HG03175 (cell line): ENCODE data around the gene CDC42EP5.
"Not testable (repeated sequence)": the region's sequence is repeated elsewhere in the genome, so short reads cannot be mapped to it uniquely, and the experiment has no call there.

ENCODE experiments used
- ATAC-seq: cut with Tn5 transposase; IDR thresholded peaks from one replicate; pipeline ENCODE4 v1.9.1; 2021; ENCODE audit warnings: mild to moderate bottlenecking, moderate library complexity; ENCODE audit not compliant: unreplicated experiment

Gene CDC42EP5, protein sequence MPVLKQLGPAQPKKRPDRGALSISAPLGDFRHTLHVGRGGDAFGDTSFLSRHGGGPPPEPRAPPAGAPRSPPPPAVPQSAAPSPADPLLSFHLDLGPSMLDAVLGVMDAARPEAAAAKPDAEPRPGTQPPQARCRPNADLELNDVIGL

DNA sequence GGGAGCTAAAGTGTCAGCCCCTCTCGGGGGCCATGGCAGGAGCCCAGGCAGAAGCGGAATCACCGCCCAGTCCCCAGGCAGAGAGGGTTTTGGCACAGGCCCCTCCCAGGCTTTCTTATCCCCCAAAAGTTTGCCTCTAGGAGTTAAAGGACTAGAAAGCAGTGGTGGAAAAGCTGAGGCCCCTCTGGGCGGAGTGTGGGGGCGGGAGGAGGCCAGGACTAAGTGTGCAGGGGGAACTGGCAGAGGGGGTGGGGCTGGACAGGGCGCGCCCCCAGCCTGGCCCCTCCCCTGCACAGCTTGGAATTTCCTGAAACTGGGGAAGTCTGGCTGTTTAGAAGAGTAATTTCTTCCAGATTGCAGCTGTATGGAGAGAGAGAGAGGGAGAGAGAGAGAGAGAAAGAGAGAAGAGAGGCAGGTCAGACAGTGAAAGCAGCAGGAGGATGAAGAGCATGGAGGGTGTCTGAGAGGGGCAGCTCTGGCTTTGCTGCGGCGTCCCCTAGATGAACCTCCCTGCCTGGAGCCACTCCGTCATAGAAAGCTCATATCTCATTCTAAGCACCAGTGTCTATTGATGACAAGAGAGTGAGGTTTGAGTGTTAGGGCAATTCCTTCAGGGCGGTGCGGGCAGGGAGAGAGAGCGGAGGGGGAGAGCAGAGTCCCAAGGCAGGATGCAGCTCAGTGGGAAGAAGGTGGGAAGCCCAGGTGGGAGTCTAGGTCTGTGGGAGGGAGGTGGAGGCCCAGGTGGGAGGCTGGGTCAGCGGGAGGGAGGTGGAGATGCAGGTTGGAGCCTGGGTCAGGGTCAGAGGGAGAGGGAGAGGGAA lies at the start of gene CDC42EP5:
Gene CDC42EP5, minus strand, starts transcription at position 226 of the 821 bp plus-strand sequence. CDS start 7,749 bp downstream, outside the sequence.
- ATAC-seq, result no peak

DNA sequence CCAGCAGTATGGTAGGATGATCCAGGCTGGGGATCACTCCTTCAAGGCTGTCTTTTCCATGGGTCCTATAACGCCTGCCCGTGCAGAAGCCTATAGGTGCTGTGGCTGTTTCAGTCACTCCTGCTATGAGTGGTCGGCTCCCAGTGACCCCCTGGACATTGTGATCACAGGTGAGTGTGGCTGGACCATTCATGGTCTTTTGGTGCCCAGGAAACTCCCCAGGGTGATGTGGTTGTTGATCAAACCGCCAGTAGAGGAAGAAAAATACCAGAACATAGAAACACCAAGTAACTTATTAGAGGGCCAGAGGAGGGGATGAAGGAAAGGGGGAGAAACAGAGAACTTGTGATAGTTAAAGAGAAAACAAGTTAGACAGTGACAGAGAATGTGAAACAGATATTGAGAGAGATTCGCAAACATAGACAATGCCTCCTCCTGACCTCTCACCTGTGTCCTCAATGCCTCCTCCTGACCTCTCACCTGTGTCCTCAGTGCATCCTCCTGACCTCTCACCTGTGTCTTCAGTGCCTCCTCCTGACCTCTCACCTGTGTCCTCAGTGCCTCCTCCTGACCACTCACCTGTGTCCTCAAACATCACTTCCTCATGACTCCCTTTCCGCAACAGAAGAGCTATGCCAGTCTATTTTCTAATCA lies 48.9 kb upstream of the CDC42EP5 start:
- ATAC-seq, result no peak

DNA sequence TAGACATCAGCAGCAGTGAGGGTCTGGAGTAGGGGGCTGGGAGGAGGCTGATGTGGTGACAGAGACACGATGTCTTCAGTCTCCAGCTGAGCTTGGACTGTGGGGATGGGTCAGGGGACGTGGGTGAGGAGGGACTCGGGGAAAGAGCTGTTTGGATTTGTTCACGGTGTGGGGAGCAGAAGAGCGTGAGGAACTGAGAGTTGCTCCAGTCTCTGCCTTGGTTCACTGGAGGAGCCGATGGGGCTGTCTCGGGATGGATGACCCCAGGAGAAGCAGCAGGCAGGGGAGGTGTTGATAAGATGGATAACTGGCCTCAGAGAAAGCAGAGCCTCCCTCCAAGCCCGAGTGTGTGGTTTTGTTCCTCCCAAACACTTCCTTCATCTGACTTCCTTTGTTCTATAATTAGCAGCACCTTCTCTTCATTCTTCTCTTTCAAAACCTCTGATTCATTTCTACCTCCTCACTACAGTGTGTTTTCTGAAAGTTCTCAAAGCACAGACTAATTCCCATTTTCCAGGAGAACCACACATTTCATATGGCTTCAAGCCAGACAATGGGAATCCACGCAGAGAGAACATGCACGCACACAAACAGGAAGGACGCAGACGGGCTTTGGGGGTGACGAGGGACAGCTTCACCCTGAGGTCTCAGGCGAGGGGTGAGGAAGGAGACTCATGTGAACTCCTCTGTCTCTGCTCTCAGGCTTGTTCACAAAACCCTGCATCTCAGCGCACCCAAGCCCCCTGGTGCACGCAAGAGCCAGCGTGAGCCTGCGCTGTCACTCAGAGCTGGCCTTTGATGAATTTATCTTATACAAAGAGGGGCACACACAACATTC lies 48.1 kb upstream of the CDC42EP5 start:
- no peak for ATAC-seq

DNA sequence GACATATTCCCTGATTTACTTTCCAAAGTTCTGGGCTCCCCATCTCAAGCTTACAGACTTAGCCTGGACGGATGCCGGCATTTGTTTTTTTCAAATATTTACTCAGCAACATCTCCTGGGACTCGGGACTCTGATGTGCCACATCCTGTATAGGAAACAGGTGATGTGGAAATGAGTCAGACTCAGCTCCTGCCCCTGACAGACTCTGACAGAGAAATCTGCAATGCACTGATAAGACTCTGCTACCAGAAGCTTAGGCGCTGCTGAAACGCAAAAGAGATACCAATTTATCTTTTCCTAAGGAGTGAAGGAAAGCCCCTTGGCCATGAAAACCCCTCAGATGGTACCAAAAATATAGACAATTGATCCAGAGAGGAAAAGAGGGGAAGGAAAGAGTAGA lies 45.7 kb upstream of the CDC42EP5 start:
- peak; percentile 52 for ATAC-seq

DNA sequence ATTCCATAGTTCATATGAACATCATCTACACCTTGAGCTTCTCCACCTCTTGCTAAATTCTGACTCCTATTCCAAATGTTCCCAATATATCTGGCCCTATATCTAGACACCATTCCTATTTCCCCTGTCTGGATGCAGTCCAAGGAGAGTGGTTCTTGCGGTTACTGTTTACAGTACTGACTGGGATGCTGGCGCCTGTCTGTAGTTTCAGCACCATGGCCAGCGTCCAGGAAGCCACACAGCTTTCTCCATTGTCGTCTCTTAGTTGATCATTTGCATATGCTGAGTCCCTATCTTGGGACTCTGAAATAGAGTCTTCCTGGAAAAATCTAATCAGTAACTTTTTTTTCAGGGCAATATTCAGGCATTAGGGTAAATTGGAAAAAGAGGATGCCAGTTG lies 44.4 kb upstream of the CDC42EP5 start:
- peak; percentile 33 for ATAC-seq

DNA sequence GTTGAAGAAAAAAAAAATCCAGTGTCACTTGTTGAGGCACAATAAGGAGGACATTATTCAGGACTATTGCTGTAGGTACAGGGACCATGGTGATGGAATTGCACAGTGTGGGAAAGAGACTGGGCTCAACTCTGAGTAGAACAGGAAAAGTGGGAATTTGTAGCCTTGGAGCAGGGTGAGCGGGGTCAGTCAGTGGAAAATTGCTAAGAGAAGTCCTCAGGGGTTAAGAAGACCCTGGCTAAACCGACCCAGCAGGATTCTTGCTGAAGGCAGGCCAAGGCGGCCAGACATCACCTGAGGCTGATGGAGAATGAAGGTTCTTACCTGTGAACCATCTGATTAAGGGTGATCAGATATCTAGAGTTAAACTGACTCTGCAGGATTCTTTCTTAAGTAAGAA lies 42.1 kb upstream of the CDC42EP5 start:
- ATAC-seq, result no peak

DNA sequence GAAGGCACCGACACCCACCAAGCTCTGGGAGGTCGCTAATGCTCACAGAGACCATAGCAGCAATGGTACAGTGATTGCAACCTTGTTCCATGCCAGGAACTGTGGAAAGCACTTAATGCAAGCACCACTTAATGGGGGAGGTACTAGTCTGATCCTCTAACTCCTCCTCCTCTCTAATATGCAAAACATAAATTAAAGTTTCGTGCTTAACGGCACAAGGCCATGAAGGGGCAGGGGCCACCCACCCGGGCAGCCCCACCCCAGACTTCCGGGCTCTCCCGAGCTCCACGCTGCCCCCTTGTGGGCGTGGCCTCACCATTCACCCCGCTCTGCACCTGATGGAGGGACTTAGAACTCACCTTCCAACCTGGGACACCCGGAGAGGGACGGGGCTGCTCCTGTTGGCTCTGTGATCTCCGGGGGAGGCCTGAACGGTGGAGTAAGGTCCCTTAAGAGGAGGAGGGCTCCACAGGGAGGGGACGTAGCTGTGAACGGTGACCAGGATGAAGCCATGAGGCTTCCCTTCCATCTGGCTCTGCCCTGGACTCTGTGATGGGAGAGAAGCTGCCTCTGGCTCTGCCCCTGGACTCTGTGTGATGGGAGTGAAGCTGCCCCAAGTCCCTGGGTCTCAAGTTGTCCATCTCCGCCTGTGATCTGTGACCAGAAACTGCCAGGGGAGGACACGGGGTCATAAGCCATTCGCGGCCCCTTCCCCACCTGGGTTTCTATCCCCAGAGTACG lies 36.3 kb upstream of the CDC42EP5 start:
- ATAC-seq, result not testable (repeated sequence)

DNA sequence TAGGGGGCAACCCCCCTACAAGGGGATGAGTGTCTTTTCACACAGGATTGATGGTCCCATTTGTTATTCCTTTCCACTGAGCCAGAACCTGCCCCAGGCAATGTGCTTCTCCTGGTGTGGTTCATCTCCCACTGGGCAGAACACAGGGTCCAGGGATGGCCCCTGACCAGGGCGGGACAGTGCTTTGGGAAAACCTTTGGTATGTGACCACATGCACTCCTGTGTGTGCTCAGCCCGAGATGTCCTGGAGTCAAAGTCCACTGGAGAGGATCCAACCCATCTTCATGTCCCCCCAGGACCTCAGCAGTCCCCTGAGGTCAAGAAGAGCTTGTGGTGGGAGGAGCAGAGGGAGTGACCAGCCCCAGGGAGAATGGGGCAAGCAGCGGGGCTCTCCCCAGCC lies 35.4 kb upstream of the CDC42EP5 start:
- ATAC-seq, result not testable (repeated sequence)

DNA sequence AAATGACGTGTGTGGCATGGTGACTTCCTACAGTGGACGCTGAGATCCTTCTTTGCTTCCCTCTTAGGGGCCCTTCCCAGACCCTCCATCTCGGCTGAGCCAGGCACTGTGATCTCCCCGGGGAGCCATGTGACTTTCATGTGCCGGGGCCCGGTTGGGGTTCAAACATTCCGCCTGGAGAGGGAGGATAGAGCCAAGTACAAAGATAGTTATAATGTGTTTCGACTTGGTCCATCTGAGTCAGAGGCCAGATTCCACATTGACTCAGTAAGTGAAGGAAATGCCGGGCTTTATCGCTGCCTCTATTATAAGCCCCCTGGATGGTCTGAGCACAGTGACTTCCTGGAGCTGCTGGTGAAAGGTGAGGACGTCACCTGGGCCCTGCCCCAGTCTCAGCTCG lies 34.7 kb upstream of the CDC42EP5 start:
- no peak for ATAC-seq

DNA sequence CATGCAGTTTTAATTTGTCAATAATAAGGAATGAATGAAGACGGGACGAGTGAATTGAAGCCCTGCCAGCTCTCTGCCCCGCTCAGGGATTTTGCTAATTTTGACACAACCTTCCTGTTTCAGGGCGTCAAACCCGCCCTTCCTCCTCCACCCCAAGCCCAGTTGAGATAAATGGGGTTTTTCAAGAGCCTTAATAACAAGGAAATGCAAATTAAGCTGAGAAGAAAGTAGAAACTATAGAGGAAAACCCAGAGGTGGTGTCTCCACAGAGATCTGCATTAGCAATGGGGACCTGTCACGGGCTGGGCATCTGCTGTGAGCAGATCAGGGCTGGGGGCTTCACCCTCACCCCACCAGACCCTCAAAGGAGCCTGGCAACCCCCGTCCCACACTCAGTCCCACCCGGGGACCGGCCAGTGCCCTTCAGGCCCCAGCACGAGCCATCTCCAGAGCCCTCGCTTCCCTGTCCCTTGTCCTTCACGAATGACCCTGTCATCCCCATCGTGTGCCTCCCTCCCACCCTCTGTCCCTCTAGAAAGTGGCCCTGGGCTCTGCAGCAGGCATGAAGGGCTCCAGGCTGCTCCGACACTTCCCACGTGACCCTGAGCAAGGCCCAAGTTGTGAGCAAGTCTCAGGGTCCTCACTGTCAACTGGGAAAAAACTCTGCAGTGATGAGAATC lies 34.1 kb upstream of the CDC42EP5 start:
- ATAC-seq, result not testable (repeated sequence)

DNA sequence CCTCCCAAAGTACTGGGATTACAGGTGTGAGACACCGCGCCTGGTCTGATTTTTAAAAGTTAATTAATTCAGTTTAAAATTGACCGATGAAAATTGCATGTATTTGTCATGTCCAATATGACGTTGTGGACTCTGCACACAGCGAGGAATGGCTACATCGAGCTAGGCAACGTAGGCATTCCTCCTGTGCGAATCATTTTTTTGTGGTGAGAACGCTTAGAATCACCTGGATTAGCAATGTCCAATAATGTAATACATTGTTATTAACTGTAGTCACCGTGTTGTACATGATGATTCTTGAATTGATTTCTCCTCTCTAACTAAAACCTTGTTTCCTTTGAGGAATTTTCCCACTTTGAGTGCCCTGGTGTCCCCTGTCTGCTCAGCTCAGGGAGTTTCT lies 33.0 kb upstream of the CDC42EP5 start:
- ATAC-seq, result no peak

DNA sequence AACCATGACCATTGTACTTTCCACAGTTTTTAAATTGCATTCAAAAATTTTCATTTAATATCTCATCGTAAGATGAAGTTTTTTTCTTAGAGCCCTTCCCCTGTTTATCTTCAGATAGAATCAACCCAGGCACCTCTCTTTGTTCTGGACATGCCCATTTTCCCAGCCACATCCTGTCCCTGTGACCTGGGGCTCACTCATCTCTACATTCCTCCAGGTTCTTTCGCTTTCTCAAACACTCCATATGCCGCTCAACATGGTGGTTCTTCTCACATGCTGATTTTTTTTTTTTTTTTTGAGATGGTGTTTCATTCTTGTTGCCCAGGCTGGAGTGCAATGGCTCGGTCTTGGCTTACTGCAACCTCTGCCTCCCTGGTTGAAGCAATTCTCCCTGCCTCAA lies 32.4 kb upstream of the CDC42EP5 start:
- not testable (repeated sequence) for ATAC-seq

DNA sequence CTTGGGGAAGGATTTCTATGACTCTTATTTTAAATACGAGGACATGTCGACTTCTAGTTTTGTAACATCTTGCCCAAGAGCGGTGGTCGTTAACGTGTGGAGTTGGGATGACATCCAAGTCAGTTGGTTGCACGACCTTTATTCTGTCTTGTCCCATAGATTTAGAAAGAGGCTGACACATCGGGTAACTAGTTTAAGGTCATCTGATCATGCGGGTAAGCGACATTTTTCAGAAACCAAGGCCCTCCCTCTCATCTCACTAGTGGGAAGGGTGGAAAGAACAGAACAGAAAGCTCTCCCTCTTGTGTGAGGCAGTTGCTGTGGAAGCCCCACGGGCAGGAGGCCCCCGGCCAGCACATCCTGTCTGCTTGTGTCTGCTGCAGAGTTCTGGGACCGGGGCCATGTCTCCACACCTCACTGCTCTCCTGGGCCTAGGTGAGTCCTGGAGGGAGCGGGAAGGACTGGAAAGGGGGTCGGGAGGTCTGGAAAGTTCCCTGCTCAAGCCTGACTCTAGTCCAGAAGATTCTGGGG lies 29.5 kb upstream of the CDC42EP5 start, which contains the start of gene LAIR2:
Gene LAIR2, plus strand, starts transcription at position 314 of the 531 bp plus-strand sequence. Its CDS starts 88 bp downstream, at position 402.
- ATAC-seq, result no peak

DNA sequence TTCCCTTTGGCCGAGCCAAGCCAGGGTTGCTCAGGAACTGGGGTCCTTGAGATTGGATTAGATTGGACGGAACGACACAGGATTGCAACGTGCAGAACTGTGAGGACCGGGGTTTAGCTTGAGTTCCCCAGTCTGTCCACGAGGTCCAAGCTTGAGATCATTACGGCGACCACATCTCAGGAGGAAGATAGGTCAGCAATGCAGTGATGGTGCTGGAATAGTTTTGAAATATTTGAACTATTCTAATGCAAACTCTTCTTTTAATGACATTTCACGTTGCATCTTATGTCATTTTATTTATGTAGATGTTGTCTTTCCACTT lies 25.3 kb upstream of the CDC42EP5 start:
- ATAC-seq, result not testable (repeated sequence)

DNA sequence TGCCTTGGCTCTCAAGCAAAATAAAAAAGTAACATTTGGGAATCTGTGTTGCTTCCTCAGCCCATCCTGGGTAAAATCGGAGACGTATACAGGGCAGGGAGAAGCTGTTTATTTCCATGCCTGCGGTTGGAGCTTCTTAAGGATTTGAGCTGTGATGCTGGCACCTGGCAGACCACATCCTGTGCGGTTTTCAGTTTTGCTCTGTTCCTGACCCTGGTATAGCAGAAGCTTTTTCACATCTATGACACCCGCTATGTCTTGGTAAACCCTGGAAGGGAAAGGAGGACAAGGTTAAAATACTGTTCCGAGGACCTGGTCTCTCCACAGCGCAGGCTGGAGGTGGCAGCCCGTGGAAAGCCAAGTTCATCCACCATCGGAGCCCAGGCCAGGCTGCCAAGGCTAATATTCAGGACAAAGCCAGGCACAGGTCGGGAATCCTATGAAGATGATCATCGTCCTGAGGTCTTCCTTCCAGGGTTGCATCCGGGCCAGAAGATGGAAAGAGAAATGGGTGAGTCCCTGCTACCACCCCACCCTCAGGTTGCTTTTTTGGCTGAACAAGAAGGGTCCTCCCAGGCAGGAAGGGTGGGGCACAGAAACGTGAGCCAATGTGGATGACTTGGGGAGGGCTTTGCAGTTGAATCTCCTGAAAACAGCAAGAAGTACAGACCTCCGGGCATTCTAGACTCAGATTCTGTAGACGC lies 24.8 kb upstream of the CDC42EP5 start:
- not testable (repeated sequence) for ATAC-seq

DNA sequence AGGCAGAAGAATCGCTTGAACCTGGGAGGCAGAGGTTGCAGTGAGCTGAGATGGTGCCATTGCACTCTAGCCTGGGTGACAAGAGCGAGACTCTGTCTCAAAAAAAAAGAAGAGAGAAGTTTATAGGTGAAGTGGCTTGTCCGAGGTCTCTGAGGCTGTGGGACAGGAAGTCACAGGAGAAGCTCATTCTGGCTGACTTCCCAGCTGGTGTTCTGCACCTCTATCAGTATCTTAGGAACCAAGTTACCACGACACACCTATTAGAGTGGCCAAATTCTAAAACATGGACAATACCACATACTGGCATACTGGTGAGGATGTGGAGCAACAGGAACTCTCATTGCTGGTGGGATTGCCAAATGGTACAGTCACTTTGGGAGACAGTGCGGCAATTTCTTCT lies 22.2 kb upstream of the CDC42EP5 start:
- not testable (repeated sequence) for ATAC-seq

DNA sequence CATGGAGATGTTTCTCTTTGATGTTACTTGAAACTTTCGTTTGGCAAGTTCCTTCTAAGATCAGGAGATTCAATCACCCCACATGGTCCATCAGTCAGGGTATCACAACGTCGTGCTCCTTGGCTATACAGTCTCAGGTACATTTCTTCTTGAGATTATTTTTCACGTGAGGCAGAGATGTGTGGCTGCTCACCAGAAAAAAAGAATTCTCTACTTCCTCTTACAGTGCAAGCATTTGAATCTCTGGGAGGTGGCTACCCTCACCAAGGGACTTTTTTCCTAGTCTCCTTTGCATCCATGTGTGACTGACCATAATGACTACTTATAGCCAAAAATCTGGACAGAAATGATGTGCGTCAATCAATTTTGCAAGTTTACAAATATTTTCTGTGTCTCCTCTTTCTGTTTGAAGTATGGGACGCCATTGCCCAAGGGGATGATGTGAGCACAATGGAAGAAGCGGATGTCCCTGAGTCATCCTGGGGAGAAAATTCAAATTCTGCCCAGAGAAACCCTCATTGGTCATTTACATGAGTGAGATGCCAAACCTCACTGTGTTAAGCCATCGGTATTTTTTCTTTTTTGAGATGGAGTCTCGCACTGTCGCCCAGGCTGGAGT lies 21.0 kb upstream of the CDC42EP5 start:
- ATAC-seq, result no peak

DNA sequence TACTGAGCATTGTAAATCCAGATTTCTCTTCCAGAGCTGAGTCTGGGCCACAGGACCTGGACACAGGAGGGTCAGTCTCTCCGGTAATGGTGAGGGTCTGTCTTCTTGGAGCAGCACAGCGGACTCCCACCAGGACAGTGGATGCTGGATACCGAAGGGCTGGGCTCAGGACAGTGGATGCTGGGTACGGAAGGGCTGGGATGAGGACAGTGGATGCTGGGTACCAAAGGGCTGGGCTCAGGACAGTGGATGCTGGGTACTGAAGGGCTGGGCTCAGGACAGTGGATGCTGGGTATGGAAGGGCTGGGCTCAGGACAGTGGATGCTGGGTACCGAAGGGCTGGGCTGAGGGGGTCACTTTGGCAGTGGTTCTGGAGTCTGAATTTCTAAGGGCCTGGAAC lies 20.0 kb upstream of the CDC42EP5 start:
- not testable (repeated sequence) for ATAC-seq
